Measurements from ENCODE around the gene FBXL7.

FBXL7 gene

DNA sequence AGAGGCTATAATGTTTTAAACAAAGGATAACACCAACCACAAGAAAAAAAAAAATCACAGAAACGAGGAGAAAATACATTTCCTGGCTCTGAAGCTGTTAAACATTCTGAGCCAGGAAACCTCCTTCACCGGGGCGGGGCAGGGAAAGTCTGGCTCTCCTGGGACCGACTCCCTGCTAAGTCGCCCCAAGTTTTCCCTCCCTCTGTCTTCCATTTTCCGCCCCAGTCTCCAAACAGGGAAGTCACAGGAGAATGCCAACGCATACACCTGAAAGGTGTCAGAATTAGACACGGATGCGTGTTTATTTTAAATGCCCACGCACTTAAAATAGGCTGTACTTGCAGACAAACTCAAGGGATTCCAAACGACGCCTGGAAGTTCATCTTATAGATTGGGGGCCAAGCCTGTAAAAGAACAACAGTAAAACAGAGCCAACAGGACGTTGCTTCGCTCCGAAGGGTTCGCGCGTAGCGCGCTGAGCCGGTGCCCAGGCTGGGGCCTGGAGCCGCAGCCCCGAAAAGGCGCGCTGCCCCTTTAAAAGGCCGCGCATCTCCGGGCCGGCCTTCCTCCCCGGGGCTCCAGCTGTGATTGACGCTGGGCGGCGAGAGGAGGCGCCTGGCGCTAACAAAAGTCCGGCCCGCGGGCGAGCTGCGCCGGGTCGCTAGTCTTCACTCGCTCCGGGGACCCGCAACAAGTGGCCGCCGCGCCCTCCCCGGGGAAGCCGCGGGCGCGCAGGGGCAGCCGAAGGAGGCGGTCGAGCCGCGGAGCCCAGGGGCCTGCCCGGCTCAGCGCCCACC, at the start of gene FBXL7:
Gene FBXL7, plus strand, starts transcription at position 653 of the 797 bp plus-strand sequence.
- DNase-seq (ENCODE audit: low spot score): peak; percentile 27

DNA sequence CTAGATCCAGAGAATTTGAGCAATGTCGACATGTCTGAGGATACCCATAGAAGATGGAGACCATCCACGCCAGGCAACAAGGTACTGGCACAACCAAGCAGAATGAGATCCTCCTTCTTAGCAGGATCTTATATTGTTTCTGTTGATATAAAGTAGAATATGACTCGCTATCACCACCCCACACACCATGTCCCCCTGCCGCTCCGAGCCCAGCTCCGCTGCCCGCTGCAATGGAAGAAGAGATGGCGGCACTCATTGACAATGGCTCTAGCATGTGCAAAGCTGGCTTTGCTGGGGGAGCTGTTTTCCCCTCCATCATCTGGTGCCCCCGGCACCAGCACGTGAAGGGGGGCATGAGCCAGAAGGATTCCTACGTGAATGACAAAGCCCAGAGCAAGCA, 49.5 kb upstream of the FBXL7 start:
- no peak for DNase-seq (ENCODE audit: low spot score)

DNA sequence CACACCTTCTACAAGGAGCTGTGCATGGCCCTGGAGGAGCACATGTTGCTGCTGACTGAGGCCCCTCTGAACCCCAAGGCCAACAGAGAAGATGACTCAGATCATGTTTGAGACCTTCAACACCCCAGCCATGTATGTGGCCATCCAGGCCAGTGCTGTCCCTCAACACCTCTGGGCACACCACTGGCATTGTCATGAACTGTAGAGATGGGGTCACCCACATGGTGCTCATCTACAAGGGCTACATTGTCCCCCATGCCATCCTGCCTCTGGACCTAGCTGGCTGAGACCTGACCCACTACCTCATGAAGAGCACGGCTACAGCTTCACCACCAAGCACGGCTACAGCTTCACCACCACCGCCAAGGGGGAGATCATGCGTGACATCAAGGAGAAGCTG, 49.0 kb upstream of the FBXL7 start:
- no peak for DNase-seq (ENCODE audit: low spot score)

DNA sequence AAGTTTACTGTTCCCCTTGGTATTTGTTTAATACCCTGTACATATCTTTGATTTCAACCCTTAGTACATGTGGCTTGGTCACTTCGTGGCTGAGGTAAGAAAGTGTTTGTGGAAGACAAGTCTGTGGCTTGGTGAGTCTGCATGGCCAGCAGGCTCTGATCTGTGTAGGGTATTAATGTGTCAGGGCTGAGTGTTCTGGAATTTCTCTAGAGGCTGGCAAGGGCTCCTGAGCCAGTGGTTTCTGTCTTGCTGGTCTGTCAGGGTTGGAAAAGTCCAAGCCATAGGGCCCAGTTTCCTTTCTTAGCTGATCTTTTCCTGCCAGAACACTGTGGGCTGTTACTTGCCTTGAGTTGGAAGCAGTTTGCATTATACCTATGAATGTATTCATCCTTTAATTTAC, 48.0 kb upstream of the FBXL7 start:
- no peak for DNase-seq (ENCODE audit: low spot score)

DNA sequence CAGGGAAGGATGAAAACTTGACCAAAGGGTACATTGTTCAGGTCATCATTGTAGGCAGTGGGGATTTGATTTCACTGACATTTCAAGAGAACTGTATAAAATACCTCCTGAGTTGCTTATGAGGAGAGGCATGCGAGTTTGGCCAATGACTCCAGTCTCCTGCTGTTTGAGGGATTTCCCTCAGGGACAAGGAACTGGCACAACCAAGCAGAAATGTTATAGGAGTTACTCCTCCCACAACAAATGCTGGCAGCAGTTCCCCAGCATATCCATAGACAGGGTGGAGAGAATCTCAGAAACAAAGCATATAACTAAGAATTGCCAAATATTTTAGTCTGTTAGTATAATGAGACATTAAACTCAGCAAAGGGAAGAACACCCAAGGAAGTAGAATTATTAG, 47.2 kb upstream of the FBXL7 start:
- DNase-seq (ENCODE audit: low spot score): no peak

DNA sequence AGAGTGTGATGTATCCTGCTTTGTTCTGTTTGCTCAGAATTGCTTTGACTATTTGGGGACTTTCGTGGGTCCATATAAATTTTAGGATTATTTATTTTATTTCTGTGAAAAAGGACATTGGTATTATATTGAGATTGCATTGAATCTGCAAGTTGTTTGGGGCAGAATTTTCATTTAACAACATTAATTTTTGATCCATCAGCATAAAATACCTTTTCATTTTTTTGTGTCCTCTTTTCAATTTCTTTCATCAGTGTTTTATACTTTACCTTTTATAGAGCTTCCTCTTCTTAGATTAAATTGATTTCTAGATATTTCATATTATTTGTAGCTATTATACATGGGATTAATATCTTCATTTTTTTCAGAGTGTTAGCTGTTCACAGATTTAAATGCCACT, 40.8 kb upstream of the FBXL7 start:
- no peak for DNase-seq (ENCODE audit: low spot score)

DNA sequence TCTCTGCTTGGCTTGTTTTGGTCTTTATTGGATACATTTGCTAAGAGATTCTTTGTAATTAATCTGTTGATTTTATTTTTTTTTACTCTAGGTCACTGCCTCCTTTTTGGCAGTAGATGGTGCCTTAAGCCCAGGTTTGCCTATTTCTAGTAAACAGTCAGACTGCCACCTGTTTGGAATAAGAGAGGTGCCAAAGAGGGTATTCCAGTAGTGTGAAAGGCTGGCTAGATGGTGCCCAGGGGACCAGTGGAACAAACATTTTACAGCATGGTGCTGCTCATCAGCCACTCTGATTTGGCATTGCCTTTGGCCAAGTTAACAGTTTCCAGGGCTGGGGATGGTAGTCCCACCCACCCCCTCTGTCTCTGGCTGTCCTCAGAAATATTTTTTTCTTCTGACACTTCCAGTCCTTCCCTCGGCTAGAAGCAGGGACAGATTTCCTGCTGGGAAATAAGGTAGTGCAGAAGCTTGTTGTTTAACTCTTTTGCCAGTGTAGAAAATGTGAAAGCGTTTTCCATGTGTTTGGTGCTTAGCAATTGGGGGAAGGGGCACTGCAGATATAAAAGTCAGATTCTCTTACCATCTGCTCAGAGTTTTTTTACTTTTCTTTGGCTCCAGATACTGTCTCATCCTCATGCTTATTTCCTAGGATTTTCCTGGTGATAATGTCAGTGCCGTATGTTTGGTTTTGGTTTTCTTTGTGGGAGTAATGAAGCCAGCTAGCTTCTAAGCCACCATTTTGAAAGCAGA, 36.6 kb upstream of the FBXL7 start:
- no peak for DNase-seq (ENCODE audit: low spot score)

DNA sequence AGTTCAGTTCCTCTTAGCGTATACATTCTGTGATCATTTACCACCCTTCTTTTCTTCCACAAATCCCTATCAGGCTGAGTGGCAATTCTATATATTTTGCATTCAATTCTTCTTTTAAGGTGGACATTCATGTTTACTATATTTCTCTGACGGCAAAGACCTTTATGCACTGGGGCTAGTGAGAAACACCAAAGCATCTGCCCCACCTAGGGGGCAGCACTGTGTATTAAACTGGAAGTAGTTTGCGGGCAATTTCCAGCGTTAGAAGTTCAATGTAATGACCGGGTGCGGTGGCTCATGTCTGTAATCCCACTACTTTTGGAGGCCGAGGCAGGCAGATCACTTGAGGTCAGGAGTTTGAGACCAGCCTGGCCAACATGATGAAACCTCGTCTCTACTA, 27.9 kb upstream of the FBXL7 start:
- DNase-seq (ENCODE audit: low spot score): no peak

DNA sequence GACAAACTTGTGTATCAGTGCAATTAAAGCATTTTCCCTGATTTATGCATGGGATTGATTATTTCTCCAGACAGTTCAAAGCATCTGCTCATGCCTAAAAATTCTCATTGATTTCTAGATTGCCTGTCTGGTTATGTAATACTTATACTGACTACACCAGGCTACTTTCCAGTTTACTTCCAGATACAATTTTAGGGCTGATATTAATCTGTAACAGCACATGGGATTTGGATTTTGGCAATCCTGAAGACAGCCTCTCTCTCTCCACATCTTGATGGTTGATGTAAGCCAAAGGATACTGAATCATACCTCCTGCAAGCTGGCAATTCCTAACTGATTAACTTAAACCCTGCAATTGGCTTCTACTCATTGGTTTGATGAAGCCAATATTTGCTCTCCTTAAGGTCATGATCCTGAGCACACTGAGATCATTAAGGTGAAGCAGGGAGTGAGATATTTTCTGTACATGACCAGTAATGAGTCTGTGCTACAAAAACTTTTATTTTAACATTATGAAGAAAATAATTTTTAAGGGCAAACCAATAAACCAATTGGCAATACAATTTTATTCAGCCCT, 25.7 kb upstream of the FBXL7 start:
- no peak for DNase-seq (ENCODE audit: low spot score)

DNA sequence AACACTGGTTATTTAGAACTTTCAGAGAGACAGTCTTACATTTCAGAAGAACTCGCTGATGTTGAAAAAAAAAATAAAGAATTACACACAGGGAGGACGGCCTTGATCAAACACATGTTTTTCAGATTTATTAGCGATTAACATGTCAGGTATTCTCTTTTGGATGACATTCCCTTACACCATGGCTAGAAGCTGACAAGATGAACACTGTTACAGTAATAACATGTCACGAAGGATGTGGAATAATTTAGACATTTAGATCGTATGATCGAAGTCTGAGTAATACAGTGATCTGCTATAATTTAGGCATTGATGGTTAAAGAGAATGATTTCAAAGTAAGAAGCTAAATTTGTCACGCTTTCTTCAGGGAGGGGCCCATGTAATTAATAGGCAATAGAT, 24.6 kb upstream of the FBXL7 start:
- DNase-seq (ENCODE audit: low spot score): no peak

DNA sequence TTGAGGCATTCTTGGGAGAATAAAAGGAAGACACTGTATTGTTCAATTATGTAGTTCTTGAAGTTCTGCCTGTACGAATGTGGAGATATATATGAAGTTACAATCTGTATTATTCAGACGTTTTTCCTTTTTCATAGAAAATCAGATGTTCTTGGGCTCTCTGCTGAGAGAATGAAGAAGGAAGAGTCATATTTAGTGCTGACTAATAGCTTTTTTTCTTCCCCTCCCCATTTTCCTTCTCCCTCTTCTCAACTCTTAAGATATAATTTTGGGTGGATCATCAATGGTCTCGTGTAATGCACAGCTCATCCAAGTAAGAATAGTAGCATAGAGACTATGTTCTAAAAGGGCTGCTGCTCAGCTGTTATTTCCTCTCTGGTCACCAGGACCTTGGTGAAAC, 23.0 kb upstream of the FBXL7 start:
- no peak for DNase-seq (ENCODE audit: low spot score)

DNA sequence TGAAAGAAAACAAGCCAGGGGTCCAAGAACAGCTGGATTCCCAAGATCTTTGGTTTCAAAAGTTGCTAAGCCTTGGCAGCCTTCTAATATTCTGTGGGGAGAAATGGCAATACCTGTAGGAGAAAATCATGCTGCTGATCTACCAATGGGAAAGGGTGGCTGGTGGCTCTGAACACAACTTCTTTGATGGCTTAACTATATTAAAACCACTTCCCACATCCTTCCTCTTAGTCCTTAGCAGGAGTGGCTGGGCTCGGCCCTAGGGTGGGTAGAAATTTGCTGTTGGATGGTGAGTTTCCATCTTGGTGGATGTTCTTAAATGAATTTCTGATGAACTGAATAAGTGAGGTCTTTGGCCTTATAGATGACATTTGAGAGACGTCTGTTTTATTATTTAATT, 19.5 kb upstream of the FBXL7 start:
- DNase-seq (ENCODE audit: low spot score): no peak

DNA sequence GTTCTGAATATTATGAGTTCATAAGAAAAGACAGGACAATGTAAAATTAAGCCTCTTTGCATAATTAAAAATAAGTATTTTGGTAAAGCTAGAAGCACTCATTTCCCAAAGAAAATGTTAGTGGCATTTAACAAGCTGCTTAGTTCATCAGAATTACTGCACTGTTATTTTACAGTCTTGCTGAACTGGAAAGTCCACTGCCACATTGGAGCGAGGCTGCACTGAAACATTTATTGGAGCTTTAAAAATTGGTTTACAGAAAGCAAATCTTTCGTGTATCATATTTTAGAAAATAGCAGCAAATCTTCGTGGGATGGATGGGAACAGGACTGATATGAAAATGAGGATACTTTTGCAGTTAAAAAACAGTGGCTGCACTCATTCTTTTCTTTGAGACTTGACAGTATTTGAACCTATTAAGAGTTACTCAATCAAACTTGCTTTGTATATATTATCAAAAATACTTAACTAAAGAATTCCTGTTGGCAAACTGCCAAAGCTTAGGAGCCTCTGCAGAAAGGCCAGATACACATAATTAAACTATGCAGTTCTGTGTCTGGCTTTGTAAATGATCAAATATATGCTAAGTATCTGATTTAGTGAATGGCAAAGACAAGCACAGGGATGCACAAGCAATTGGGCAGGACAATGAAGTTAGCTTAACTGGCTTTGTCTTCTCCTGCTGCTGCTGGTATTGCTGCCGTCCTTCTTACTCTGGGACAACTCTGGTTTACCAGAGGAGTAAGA, 16.5 kb upstream of the FBXL7 start:
- DNase-seq (ENCODE audit: low spot score): no peak

DNA sequence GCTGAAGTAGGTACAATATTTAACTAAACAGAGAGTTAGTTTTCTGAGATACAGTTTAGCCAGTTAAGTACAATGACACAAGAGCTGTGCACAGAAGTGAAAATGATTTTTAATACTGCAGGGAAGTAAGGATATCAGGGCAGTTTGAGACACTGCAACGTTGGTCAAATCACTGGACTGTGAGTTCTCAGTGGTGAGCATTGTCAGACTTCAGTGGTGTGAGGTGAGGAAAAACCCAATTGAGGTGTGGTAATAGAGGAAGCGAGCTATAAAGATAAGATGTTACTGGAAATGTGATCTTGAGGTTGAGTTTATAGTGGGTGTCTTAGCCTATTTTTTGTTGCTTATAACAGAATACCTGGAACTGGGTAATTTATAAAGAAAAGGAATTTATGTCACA, 12.8 kb upstream of the FBXL7 start:
- DNase-seq (ENCODE audit: low spot score): no peak

DNA sequence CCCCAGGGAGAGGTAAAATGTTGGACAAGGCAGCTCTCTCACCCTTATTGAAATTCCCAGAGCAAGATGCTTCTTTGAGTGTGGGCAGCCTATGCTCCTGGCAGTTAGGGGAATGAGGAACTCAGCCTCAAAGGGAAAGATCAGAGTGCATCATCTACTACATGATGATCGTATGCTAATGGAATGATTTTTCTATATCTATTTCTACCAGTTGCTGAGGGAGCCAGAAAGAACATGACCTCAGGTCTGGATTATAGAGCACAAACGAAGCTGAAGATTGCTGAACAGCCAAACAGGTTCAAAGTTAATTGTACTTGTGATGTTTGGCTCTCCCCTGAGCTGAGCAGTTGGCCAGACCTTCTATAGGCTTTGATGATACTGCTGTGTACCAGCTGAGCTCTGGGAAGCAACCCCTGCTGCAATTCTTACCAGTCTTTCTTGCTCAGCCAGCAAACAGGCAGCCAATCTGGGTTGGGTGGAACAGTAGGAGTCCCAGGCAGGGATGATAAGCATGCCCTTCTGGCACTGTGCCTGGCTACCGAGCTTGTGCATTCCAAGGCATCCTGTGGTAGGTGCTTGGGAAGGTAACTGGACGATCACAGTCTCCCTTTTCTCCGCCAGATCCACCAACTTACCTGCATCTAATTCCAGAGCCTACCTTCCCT, 10.3 kb upstream of the FBXL7 start:
- DNase-seq (ENCODE audit: low spot score): no peak

DNA sequence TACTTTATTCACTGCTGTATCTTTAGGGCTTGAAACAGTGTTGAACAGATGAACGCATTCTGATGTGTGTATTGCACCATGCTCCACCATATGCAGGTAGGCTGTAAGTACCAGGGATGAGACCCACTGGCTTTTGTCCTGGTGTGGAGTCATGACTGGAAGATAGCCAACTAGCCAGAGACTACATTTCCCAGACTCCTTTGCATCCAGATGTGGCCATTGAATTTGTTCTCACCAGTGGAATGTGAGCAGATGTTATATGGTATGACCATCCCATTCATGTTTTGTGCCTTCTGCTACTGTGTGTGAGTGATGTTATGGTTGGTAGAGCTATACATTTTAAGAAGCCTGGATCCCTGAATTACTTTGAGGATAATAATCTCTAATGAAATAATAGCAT, 7.4 kb upstream of the FBXL7 start:
- DNase-seq (ENCODE audit: low spot score): no peak

DNA sequence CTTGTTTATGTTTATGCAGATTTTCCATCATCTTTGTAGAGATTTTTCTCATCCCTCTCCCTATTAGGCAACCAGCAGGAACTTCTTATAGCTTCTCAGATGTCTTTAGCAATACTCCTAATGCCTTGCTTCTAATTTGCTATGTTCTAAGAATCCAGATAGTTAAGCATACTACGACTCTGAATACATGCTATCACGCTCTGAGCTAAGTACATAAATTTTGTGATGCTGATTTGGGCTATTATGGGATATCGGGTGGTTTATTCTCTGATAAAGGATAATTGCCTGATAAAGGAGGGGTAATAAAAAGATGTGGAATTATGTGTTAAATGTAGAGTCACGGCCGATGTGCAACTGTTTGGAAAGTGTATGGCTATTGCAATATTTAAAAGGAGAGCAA, 6.5 kb upstream of the FBXL7 start:
- no peak for DNase-seq (ENCODE audit: low spot score)

DNA sequence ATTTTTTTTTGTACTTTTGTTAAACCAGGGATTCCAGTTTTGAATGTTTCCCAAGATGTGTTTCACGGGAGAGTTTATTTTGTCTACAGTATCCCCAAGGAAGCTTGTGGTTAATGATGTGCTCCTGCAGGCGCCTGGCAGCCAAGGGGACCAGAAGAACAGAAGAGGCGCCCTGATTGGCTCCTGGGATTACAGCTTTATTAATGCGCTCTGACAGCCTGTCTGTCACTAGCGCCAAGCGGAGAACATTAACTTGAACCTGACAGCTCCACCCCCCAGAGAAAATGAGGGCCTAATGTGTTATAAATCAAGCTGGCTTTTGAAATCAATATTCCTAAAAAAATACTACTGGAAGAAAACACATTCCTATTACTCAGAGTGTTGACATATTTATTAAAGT, 5.0 kb upstream of the FBXL7 start:
- DNase-seq (ENCODE audit: low spot score): no peak

DNA sequence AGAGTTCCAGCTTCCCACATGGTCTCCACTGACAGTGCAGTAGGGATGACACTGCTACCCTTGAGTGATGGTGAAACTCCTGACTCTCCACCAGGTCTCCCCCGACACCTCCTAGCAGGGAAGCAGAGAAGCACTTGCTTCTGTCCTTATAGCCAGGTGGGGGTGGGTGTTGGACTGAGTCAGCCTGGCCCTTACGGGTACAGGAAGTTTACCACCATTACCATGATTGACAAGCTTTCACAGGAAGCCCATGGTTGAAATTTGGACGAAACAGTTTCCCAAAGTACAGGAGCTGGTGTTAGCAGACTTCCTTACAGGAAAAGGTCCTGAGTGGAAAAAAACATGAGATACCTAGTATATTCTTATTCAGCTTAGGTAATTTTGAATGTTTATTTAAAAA, 3.1 kb upstream of the FBXL7 start:
- DNase-seq (ENCODE audit: low spot score): no peak

DNA sequence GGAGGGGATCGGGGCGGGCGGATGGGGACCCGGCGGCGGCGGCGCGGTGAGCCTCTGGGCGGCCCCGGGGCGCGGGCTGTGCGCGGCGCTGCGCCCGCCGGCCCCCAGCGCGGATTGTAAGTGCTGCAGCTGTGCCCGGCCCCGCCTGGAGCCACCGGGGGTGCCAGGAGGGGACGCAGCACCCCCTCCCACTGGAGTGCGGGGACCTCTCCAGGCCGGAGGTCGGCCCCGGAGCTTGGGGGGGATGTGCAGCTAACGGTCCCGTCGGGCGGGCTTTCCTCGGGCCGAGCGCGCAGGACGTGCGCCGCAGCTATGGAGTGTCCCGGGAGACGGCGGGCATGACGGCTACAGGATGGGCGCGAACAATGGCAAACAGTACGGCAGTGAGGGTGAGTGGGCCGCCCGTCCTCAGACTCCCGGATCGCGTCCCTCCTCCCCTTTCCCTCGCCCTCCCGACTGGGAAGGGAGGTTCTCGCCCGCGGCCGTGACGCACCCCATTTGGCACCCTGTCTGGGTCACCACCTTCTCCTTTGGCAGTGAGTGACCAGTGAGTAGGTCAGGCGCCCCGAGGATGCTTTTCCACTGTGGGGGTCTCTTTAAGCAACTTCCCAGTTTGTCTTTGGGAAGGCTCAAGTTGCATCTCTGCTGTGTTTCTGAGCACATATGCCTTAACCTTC, 483 bp downstream of the FBXL7 start:
- no peak for DNase-seq (ENCODE audit: low spot score)

DNA sequence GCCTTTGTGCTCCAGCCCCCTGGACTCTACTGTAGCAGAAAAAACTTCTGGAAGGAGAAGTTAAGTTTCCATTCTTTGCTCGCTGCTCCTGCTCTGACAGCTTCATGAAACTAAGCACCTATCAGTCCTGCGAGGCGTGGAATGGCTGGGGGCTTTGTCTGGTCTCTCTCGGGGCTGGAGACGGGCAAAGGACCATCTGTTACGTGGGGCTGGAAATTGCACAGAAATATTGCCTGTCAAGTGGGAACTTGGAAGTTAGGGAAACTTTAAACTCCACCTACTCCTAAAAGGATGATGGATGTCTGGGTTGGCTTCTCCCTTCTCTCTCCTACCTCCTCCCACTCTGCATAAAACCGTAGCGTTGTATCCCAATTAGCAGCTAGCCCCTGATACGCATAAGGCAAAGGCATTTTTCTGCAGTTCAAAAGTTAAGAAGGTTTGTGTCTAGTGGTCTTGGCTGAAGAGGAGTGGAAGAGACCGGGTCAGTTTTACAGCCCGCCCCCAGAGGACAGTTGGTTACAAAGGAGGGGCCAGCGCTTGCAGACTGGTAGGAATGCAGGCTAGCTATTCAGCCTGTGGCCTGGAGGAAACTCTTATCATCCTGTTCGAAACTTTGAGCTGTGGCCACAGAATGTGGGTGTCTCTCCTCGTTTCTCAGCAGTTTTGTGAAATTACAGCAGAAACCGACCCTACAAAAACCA, 1.3 kb downstream of the FBXL7 start:
- DNase-seq (ENCODE audit: low spot score): peak; percentile 34

Data from COLO829 (cell line).